ENCODE data around the gene FAM3D.

Gene FAM3D

GRCh38 chr3:58627570-58627885, 39.0 kb downstream of the FAM3D start:
- no peak for TF ChIP-seq CTCF (IDR thresholded peaks at IDR 0.05; ENCODE audit: extremely low read depth, insufficient read depth, missing control alignments)
- DNase-seq (ENCODE audit: low spot score): no peak
- in situ Hi-C loops (cut with MboI; ENCODE audit: low pct_unique_long_range_greater_than_20kb, low sequenced_read_pairs, unreplicated experiment): loop anchor here (10.0 to 25.0 kb wide), 2 partner anchors 53 to 315 kb away; partner anchors contain the start of genes FAM107A, HTD2 and RPP14

- DNase-seq (ENCODE audit: low spot score): no peak
- TF ChIP-seq CTCF (IDR thresholded peaks at IDR 0.05; ENCODE audit: extremely low read depth, insufficient read depth, missing control alignments): no peak
- in situ Hi-C loops (cut with MboI; ENCODE audit: low pct_unique_long_range_greater_than_20kb, low sequenced_read_pairs, unreplicated experiment): loop anchor here (10.0 to 25.0 kb wide), 2 partner anchors 52 to 315 kb away; partner anchors contain the start of genes FAM107A, HTD2 and RPP14
These were observed 39.6 kb downstream of the FAM3D start for GRCh38 chr3:58626841-58627569.

- DNase-seq (ENCODE audit: low spot score): no peak
- in situ Hi-C loops (cut with MboI; ENCODE audit: low pct_unique_long_range_greater_than_20kb, low sequenced_read_pairs, unreplicated experiment): loop anchor here (10.0 to 25.0 kb wide), 2 partner anchors 51 to 313 kb away; partner anchors contain the start of genes FAM107A, HTD2 and RPP14
- TF ChIP-seq CTCF (IDR thresholded peaks at IDR 0.05; ENCODE audit: extremely low read depth, insufficient read depth, missing control alignments): no peak
These were observed 41.3 kb downstream of the FAM3D start for GRCh38 chr3:58625196-58625824.

GRCh38 chr3:58624550-58624949, 42.0 kb downstream of the FAM3D start:
- no peak for DNase-seq (ENCODE audit: low spot score)
- in situ Hi-C loops (cut with MboI; ENCODE audit: low pct_unique_long_range_greater_than_20kb, low sequenced_read_pairs, unreplicated experiment): loop anchor here (10.0 kb wide), 1 partner anchor 50 kb away; the partner anchor contains the start of gene FAM107A
- TF ChIP-seq CTCF (IDR thresholded peaks at IDR 0.05; ENCODE audit: extremely low read depth, insufficient read depth, missing control alignments): no peak

GRCh38 chr3:58623961-58624360, 42.6 kb downstream of the FAM3D start:
- no peak for DNase-seq (ENCODE audit: low spot score)
- TF ChIP-seq CTCF (IDR thresholded peaks at IDR 0.05; ENCODE audit: extremely low read depth, insufficient read depth, missing control alignments): no peak
- in situ Hi-C loops (cut with MboI; ENCODE audit: low pct_unique_long_range_greater_than_20kb, low sequenced_read_pairs, unreplicated experiment): loop anchor here (10.0 kb wide), 1 partner anchor 49 kb away; the partner anchor contains the start of gene FAM107A

GRCh38 chr3:58623478-58623877, 43.1 kb downstream of the FAM3D start:
- DNase-seq (ENCODE audit: low spot score): no peak
- TF ChIP-seq CTCF (IDR thresholded peaks at IDR 0.05; ENCODE audit: extremely low read depth, insufficient read depth, missing control alignments): no peak
- in situ Hi-C loops (cut with MboI; ENCODE audit: low pct_unique_long_range_greater_than_20kb, low sequenced_read_pairs, unreplicated experiment): loop anchor here (10.0 kb wide), 1 partner anchor 49 kb away; the partner anchor contains the start of gene FAM107A
